ENCODE data around the gene COL4A4. TPM values are rescaled to one million over a fixed set of nuclear protein-coding genes. Genes with fewer than 3 reads are reported as not detected.

COL4A4 gene
- total RNA-seq, 2 donors from 2014 or later, result 3.0 to 6.1 TPM

- Histone ChIP-seq H3K27ac (no peak overlapping the region), H3K36me3 (no peaks in the 10 kb centered on the region), H3K4me1 (replicated peaks) (no peaks in the 10 kb centered on the region), H3K27me3 (replicated peaks; ENCODE audit: insufficient read depth) (no peaks in the 10 kb centered on the region), H3K4me3 (no peak overlapping the region), H3K9me3 (no peaks in the 10 kb centered on the region)
- 93% methylated on average over 2 of the region's 2 CpGs for WGBS
- TF ChIP-seq POLR2A (IDR thresholded peaks at IDR 0.05) (no peak), POLR2AphosphoS5 (IDR thresholded peaks at IDR 0.05) (no peak)
- TF ChIP-seq, protein P1, sequence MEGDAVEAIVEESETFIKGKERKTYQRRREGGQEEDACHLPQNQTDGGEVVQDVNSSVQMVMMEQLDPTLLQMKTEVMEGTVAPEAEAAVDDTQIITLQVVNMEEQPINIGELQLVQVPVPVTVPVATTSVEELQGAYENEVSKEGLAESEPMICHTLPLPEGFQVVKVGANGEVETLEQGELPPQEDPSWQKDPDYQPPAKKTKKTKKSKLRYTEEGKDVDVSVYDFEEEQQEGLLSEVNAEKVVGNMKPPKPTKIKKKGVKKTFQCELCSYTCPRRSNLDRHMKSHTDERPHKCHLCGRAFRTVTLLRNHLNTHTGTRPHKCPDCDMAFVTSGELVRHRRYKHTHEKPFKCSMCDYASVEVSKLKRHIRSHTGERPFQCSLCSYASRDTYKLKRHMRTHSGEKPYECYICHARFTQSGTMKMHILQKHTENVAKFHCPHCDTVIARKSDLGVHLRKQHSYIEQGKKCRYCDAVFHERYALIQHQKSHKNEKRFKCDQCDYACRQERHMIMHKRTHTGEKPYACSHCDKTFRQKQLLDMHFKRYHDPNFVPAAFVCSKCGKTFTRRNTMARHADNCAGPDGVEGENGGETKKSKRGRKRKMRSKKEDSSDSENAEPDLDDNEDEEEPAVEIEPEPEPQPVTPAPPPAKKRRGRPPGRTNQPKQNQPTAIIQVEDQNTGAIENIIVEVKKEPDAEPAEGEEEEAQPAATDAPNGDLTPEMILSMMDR (IDR thresholded peaks at IDR 0.05), result no peak
- intact Hi-C loops (cut with DNase I), result no loop called here
- no peak for DNase-seq (ENCODE audit: low spot score)
Measured at GRCh38 chr2:227148106-227148505, 15.9 kb downstream of the COL4A4 start.

GRCh38 chr2:227147023-227147422, 17.0 kb downstream of the COL4A4 start:
- Histone ChIP-seq H3K9me3 (no peaks in the 10 kb centered on the region), H3K27ac (no peak overlapping the region), H3K27me3 (replicated peaks; ENCODE audit: insufficient read depth) (no peaks in the 10 kb centered on the region), H3K4me3 (no peak overlapping the region), H3K36me3 (no peaks in the 10 kb centered on the region), H3K4me1 (replicated peaks) (no peaks in the 10 kb centered on the region)
- no peak for TF ChIP-seq POLR2A (IDR thresholded peaks at IDR 0.05)
- TF ChIP-seq POLR2AphosphoS5 (IDR thresholded peaks at IDR 0.05), result no peak
- TF ChIP-seq, protein P1 (IDR thresholded peaks at IDR 0.05), result no peak
- 76% methylated on average over 3 of the region's 3 CpGs for WGBS
- DNase-seq (ENCODE audit: low spot score), result no peak
- intact Hi-C loops (cut with DNase I), result no loop called here

GRCh38 chr2:227146456-227146855, 17.5 kb downstream of the COL4A4 start:
- no peak overlapping the region for H3K27ac ChIP-seq
- H3K9me3 ChIP-seq, result no peaks in the 10 kb centered on the region

GRCh38 chr2:227143895-227144294, 20.1 kb downstream of the COL4A4 start:
- no peaks in the 10 kb centered on the region for H3K36me3 ChIP-seq
- no peak overlapping the region for H3K4me3 ChIP-seq
- H3K27me3 ChIP-seq (replicated peaks; ENCODE audit: insufficient read depth), result no peaks in the 10 kb centered on the region
- TF ChIP-seq POLR2AphosphoS5 (IDR thresholded peaks at IDR 0.05), result no peak
- TF ChIP-seq POLR2A (IDR thresholded peaks at IDR 0.05), result no peak
- TF ChIP-seq, protein P1 (IDR thresholded peaks at IDR 0.05), result no peak
- no peak overlapping the region for H3K27ac ChIP-seq
- intact Hi-C loops (cut with DNase I), result no loop called here
- H3K4me1 ChIP-seq (replicated peaks), result no peaks in the 10 kb centered on the region
- DNase-seq (ENCODE audit: low spot score), result no peak
- no peaks in the 10 kb centered on the region for H3K9me3 ChIP-seq
- 39% methylated on average over 1 of the region's 1 CpG for WGBS

More at GRCh38 chr2:227146456-227146855, 17.5 kb downstream of the COL4A4 start:
- Histone ChIP-seq H3K4me3 (no peak overlapping the region), H3K27me3 (replicated peaks; ENCODE audit: insufficient read depth) (no peaks in the 10 kb centered on the region), H3K36me3 (no peaks in the 10 kb centered on the region), H3K4me1 (replicated peaks) (no peaks in the 10 kb centered on the region)
- TF ChIP-seq, protein P1 (IDR thresholded peaks at IDR 0.05), result no peak
- TF ChIP-seq POLR2A (IDR thresholded peaks at IDR 0.05), result no peak
- TF ChIP-seq POLR2AphosphoS5 (IDR thresholded peaks at IDR 0.05), result no peak
- WGBS, result 78% methylated on average over 6 of the region's 6 CpGs
- DNase-seq (ENCODE audit: low spot score), result no peak
- intact Hi-C loops (cut with DNase I), result no loop called here

DNA sequence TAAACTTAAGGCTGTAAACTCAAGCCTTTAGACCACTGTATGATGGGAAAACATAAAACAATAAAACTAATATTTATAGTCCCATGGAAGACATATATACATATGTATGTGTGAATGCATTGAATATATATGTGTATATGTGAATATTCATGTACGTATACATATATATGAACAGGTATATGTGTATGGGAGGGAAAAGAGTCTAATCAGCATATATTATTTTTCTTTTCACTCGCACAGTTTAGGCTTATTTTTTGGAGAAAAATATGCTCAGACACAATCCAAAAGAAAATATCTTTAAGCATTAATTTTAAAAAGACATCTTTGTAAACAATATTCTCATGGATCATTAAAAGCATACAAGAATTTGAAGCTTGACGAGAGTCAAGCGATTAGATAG, 22.7 kb downstream of the COL4A4 start:
- no peaks in the 10 kb centered on the region for H3K9me3 ChIP-seq
- no peak for DNase-seq (ENCODE audit: low spot score)
- no peak for TF ChIP-seq POLR2A (IDR thresholded peaks at IDR 0.05)
- TF ChIP-seq, protein P1 (IDR thresholded peaks at IDR 0.05), result no peak
- TF ChIP-seq POLR2AphosphoS5 (IDR thresholded peaks at IDR 0.05), result no peak
- no peak overlapping the region for H3K27ac ChIP-seq
- no peaks in the 10 kb centered on the region for H3K27me3 ChIP-seq (replicated peaks; ENCODE audit: insufficient read depth)
- intact Hi-C loops (cut with DNase I), result no loop called here
- WGBS, result 84% methylated on average over 4 of the region's 4 CpGs
- H3K4me3 ChIP-seq, result no peak overlapping the region
- H3K4me1 ChIP-seq (replicated peaks), result no peaks in the 10 kb centered on the region
- no peaks in the 10 kb centered on the region for H3K36me3 ChIP-seq

All from prostate gland (tissue), 2 donors.